ENCODE data around the gene TBXAS1. TPM values are rescaled to one million over a fixed set of nuclear protein-coding genes. Genes with fewer than 3 reads are reported as not detected.

TBXAS1 gene
- polyA plus RNA-seq, 2 of the 4 experiments (the other 2 are of a cell fraction), result 8.8 to 11.6 TPM

DNA sequence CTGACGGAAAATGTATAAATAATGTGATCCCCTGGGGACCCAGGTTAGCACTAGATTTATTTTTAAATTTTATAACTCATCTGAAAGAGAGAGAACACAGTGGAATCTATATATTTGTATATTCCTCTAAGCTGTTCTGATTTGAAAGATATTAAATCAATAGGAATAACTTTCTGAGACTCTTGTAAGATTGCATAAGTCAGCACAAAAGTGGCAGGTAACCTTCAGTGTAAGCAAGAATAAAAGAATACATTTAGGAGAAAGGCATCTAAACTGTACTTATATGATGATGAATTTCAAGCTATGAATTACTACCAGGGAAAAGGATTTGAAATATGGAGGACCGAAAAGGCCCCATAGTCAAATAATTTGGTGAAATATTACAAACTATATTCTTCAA is 112.8 kb downstream of the TBXAS1 start:
- no peak for DNase-seq (ENCODE audit: low read depth in 1 of 2, low spot score in 1 of 2)
- Histone ChIP-seq H3K4me2 (no peak overlapping the region), H3K4me3 (no peak overlapping the region), H3K4me1 (peaks cover 2% of the 10 kb centered on the region; the same call in 1 of the 3 replicates), H3K27ac (no peak overlapping the region), H3K9me3 (peaks cover 5% of the 10 kb centered on the region; the same call in 1 of the 3 replicates)
- ATAC-seq, result no peak
- TF ChIP-seq MAFK (IDR thresholded peaks at IDR 0.05; ENCODE audit: partially characterized antibody) (peak; percentile 51), ZFP36 (IDR thresholded peaks at IDR 0.05; ENCODE audit: borderline replicate concordance, partially characterized antibody) (no peak)
- FAIRE-seq, result no peak
- POLR2A ChIA-PET, result no interaction called here
- CTCF ChIA-PET, result interaction anchor here (1.4 kb wide), 1 partner anchor 49 kb away, joined by 4 read pairs; no protein-coding TSS in a partner anchor
- WGBS (ENCODE audit: missing lambda C conversion rate), result 85% methylated on average over 2 of the region's 2 CpGs

DNA sequence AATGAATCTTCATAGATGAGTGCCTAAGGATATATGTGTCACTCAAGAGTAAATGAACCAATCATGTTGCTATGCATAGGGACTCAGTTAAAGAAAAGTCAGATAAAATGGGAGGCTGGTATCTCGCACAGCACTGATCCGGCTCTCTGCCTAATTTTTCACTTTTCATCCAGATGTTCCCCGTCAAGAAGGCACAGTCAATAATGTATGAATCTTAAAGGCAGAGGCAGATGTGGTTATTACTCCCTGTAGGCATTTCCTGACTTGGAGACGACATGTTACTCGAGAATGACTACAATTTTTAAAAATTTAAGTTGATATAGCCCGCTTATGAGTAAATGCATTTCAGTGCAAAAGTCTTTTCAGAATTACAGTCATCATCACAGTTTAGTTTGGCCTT is 113.6 kb downstream of the TBXAS1 start:
- ChIA-PET POLR2A (no interaction called here), CTCF (interaction anchor here (1.4 kb wide), 1 partner anchor 49 kb away, joined by 4 read pairs; no protein-coding TSS in a partner anchor)
- Histone ChIP-seq H3K27ac (no peak overlapping the region), H3K4me3 (no peak overlapping the region), H3K9me3 (peaks cover 9% of the 10 kb centered on the region; the same call in 1 of the 3 replicates), H3K4me2 (no peak overlapping the region), H3K4me1 (no peaks in the 10 kb centered on the region)
- FAIRE-seq, result no peak
- no peak for DNase-seq (ENCODE audit: low read depth in 1 of 2, low spot score in 1 of 2)
- no peak for ATAC-seq
- 87% methylated on average over 6 of the region's 6 CpGs for WGBS (ENCODE audit: missing lambda C conversion rate)
- TF ChIP-seq RARB (CRISPR knock-in tag; IDR thresholded peaks at IDR 0.05) (no peak), BCL3 (IDR thresholded peaks at IDR 0.05) (no peak), FOSB (CRISPR knock-in tag; IDR thresholded peaks at IDR 0.05) (no peak), EHMT2 (IDR thresholded peaks at IDR 0.05; ENCODE audit: low read depth) (no peak), POLR2A (IDR thresholded peaks at IDR 0.05; ENCODE audit: low read length) (no peak), POLR2AphosphoS2 (conservative IDR thresholded peaks at IDR 0.05; ENCODE audit: low read length) (no peak), E2F6 (IDR thresholded peaks at IDR 0.05; ENCODE audit: borderline replicate concordance, low read depth) (no peak), RCOR1 (IDR thresholded peaks at IDR 0.05; ENCODE audit: low read depth, low read length) (no peak), MYC (IDR thresholded peaks at IDR 0.05; ENCODE audit: borderline replicate concordance, low read length) (no peak), RNF2 (IDR thresholded peaks at IDR 0.05; ENCODE audit: borderline replicate concordance, low read depth) (no peak), FOSL2 (IDR thresholded peaks at IDR 0.05) (no peak), FOSL2 (CRISPR knock-in tag; IDR thresholded peaks at IDR 0.05) (no peak), HMGXB4 (CRISPR knock-in tag; IDR thresholded peaks at IDR 0.05; ENCODE audit: borderline replicate concordance) (no peak), CHD2 (IDR thresholded peaks at IDR 0.05; ENCODE audit: low read length, partially characterized antibody) (no peak), SMC3 (IDR thresholded peaks at IDR 0.05) (no peak), ZSCAN20 (CRISPR knock-in tag; IDR thresholded peaks at IDR 0.05) (no peak)
- TF ChIP-seq, protein P1, sequence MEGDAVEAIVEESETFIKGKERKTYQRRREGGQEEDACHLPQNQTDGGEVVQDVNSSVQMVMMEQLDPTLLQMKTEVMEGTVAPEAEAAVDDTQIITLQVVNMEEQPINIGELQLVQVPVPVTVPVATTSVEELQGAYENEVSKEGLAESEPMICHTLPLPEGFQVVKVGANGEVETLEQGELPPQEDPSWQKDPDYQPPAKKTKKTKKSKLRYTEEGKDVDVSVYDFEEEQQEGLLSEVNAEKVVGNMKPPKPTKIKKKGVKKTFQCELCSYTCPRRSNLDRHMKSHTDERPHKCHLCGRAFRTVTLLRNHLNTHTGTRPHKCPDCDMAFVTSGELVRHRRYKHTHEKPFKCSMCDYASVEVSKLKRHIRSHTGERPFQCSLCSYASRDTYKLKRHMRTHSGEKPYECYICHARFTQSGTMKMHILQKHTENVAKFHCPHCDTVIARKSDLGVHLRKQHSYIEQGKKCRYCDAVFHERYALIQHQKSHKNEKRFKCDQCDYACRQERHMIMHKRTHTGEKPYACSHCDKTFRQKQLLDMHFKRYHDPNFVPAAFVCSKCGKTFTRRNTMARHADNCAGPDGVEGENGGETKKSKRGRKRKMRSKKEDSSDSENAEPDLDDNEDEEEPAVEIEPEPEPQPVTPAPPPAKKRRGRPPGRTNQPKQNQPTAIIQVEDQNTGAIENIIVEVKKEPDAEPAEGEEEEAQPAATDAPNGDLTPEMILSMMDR (IDR thresholded peaks at IDR 0.05), result no peak
